GM12864 (cell line): ENCODE measurements around the gene PPP6R2.
A peak's percentile ranks its signal among the peaks of the same experiment; 100 is the strongest.

Source experiments
- DNase-seq: peaks from one replicate; pipeline ENCODE4 v3.0.0-alpha.2; 2011; ENCODE audit warnings: low read depth
- H3K4me3 ChIP-seq: 2 replicates; pipeline ENCODE4 v1.5.1; 2011; ENCODE audit warnings: mild to moderate bottlenecking, low read depth, low read length, control low read depth
- TF ChIP-seq, protein P1 (sequence below): IDR thresholded peaks from 2 replicates; pipeline ENCODE4 v1.5.1; 2011; ENCODE audit warnings: low read depth, mild to moderate bottlenecking, moderate library complexity, low read length, control low read depth, inconsistent platforms; ENCODE audit errors: missing control alignments

Gene PPP6R2

DNA sequence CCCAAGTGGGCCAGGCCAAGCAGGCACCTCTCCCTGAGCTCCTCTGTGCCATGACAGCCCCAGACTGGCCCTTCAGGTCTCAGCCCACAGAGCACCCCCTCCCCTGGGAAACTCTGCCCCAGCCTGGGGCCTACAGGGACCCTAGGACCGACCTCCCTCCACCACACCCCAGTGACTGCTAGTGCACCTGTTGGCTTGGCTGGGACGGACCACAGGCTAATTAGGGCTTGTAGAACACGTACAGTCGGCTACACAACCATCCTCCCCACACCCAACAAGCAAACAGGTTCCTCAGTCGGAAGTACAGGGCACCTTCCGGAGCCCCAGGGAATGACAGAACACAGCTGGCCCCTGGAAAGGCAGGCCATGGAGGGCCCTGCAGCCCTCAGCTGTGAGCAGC, 127.4 kb downstream of the PPP6R2 start:
- H3K4me3 ChIP-seq: peak overlapping the region; percentile 19
- no peak for DNase-seq
- TF ChIP-seq, protein P1, sequence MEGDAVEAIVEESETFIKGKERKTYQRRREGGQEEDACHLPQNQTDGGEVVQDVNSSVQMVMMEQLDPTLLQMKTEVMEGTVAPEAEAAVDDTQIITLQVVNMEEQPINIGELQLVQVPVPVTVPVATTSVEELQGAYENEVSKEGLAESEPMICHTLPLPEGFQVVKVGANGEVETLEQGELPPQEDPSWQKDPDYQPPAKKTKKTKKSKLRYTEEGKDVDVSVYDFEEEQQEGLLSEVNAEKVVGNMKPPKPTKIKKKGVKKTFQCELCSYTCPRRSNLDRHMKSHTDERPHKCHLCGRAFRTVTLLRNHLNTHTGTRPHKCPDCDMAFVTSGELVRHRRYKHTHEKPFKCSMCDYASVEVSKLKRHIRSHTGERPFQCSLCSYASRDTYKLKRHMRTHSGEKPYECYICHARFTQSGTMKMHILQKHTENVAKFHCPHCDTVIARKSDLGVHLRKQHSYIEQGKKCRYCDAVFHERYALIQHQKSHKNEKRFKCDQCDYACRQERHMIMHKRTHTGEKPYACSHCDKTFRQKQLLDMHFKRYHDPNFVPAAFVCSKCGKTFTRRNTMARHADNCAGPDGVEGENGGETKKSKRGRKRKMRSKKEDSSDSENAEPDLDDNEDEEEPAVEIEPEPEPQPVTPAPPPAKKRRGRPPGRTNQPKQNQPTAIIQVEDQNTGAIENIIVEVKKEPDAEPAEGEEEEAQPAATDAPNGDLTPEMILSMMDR: no peak

- no peak overlapping the region for H3K4me3 ChIP-seq
Measured at GRCh38 chr22:50471197-50471847, 128.2 kb downstream of the PPP6R2 start.

DNA sequence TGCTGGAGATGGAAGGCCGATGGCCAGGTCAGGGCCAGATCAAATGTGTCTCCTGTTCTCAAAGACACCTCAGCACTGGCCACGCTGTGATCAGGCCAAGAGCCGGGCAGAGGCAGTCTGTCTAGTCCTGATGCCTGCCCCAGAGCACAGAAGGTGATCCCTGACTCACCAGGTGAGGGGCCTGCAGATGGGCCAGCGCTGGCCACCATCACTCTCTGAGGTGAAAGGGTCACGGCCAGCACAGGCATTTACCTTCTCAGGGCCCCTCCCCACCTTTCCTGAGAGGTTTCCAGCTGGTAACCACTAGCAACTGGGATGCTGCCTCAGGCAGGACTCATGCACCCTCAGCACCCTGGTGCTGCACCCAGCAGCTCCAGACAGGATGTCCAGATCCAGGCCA, 128.8 kb downstream of the PPP6R2 start:
- no peak overlapping the region for H3K4me3 ChIP-seq
- TF ChIP-seq, protein P1: no peak
- no peak for DNase-seq

More at GRCh38 chr22:50471197-50471847, 128.2 kb downstream of the PPP6R2 start:
- TF ChIP-seq, protein P1: no peak
- DNase-seq: no peak

- no peak for DNase-seq
- H3K4me3 ChIP-seq: no peak overlapping the region
Measured at GRCh38 chr22:50473088-50473487, 130.0 kb downstream of the PPP6R2 start.

GRCh38 chr22:50473855-50474671, 130.9 kb downstream of the PPP6R2 start:
- no peak for DNase-seq
- peak overlapping the region; percentile 59 for H3K4me3 ChIP-seq
- TF ChIP-seq, protein P1: no peak

More at GRCh38 chr22:50473088-50473487, 130.0 kb downstream of the PPP6R2 start:
- TF ChIP-seq, protein P1: peak; percentile 71

- DNase-seq: peak; percentile 53
- peak within 1 kb of the TSS; percentile 59 for H3K4me3 ChIP-seq
- TF ChIP-seq, protein P1: no peak
Measured at GRCh38 chr22:50474710-50475651, 131.9 kb downstream of the PPP6R2 start, which contains the start of gene SBF1. Gene SBF1, minus strand, starts transcription at chr22:50475035. Its CDS starts 195 bp downstream, at chr22:50474840.
